K562 (cell line): Measurements from ENCODE around the gene DMD. TPM values are rescaled to one million over a fixed set of nuclear protein-coding genes. Genes with fewer than 3 reads are reported as not detected.

Source experiments
- BRCA1 ChIP-seq, 2 experiments: fragments of 450-650 bp in 1 of 2; sonication (generic) in 1 of 2; formaldehyde crosslinking in 1 of 2; IDR thresholded peaks; 2 replicates each; pipeline versions ENCODE4 v1.5.0 to v1.6.1; 2017 to 2020; ENCODE audit warnings: mild to moderate bottlenecking in 1 of 2, missing genetic modification reagents in 1 of 2
- L3MBTL2 ChIP-seq: fragments of 450-650 bp; IDR thresholded peaks from 2 replicates; pipeline ENCODE4 v1.6.1; 2016; ENCODE audit warnings: mild to moderate bottlenecking, moderate library complexity
- TEAD1 ChIP-seq, 2 experiments: fragments of 450-650 bp in 1 of 2; sonication (generic) in 1 of 2; formaldehyde crosslinking; IDR thresholded peaks; 2 replicates each; pipeline versions ENCODE4 v1.4.0 to v1.8.0; 2020 to 2022; ENCODE audit warnings: mild to moderate bottlenecking in 2 of 2, missing genetic modification reagents in 1 of 2
- TGIF2 ChIP-seq: sonication (generic); formaldehyde crosslinking; IDR thresholded peaks from 2 replicates; pipeline ENCODE4 v1.8.1; 2022; ENCODE audit warnings: mild to moderate bottlenecking, missing genetic modification reagents, moderate library complexity
- ZNF253 ChIP-seq: fragments of 250-450 bp; sonication (Bioruptor Pico); conservative IDR thresholded peaks from 2 replicates; pipeline ENCODE4 v1.6.1; 2021; ENCODE audit warnings: mild to moderate bottlenecking
- ZNF444 ChIP-seq: fragments of 250-450 bp; sonication (Bioruptor Pico); IDR thresholded peaks from 2 replicates; pipeline ENCODE4 v1.4.0; 2020; ENCODE audit warnings: mild to moderate bottlenecking, moderate library complexity
- ZNF696 ChIP-seq: fragments of 250-450 bp; sonication (Bioruptor Pico); conservative IDR thresholded peaks from 2 replicates; pipeline ENCODE4 v1.4.0; 2020; ENCODE audit warnings: mild to moderate bottlenecking, moderate library complexity
- polyA plus RNA-seq, 8 experiments: library from polyadenylated mRNA; depleted of rRNA in 4 of 8; stranded (reverse) in 5 of 8; unstranded in 3 of 8; fragments of >200 nt; fragmentation: Nextera tagmentation in 2 of 8; fragmentation: Illumina TruSeq in 1 of 8; extraction: Ambion mirVana in 2 of 8; extraction: Trizol in 1 of 8; gene quantifications; 2 replicates each; pipeline versions ENCODE4 v1.2.1 to v1.2.3, GENCODE V29; 2011 to 2014; ENCODE audit warnings: inconsistent platforms in 1 of 8, missing spikeins in 1 of 8
- total RNA-seq, 7 experiments: library from RNA; depleted of rRNA in 6 of 7; stranded (reverse); fragments of >200 nt in 6 of 7; fragmentation: Illumina TruSeq in 2 of 7; extraction: Trizol in 2 of 7; gene quantifications; 2 replicates each; pipeline versions ENCODE4 v1.2.1 to v1.2.3, GENCODE V29; 2011 to 2021; ENCODE audit warnings: low replicate concordance in 1 of 7
- TF ChIP-seq, protein P1 (sequence below): fragments of 200-600 bp; sonication (generic); IDR thresholded peaks from one replicate; pipeline ENCODE4 v1.6.1; 2012; ENCODE audit warnings: mild to moderate bottlenecking, low read depth, low read length, inconsistent platforms

The DMD gene
- total and polyA plus RNA-seq, 9 of the 15 experiments (the other 6 are each of a cell fraction or from before 2014, with no cell fraction given) = 3.8 to 20.4 (median 11.4) TPM

DNA sequence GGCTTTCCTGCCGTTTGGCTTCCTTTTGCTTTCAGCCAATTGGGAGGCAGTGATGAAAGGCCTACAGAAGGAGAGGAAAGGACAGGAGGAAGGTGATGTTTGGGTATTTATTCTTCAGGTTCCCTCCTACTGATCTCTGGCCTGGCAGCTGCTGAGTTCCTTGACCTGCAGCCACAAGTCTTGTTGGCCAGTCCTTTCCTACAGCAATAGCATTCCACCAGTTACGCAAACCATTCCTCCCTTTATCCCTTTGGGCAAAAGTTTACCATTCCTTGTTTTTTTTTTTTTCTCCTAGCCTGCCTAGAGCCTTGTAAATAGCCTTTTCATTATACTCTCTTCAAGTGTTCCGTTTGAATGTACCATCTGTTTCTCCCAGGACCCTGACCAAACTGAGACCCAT, 1941.4 kb downstream of the DMD start (continued):
- TF ChIP-seq, protein P1, sequence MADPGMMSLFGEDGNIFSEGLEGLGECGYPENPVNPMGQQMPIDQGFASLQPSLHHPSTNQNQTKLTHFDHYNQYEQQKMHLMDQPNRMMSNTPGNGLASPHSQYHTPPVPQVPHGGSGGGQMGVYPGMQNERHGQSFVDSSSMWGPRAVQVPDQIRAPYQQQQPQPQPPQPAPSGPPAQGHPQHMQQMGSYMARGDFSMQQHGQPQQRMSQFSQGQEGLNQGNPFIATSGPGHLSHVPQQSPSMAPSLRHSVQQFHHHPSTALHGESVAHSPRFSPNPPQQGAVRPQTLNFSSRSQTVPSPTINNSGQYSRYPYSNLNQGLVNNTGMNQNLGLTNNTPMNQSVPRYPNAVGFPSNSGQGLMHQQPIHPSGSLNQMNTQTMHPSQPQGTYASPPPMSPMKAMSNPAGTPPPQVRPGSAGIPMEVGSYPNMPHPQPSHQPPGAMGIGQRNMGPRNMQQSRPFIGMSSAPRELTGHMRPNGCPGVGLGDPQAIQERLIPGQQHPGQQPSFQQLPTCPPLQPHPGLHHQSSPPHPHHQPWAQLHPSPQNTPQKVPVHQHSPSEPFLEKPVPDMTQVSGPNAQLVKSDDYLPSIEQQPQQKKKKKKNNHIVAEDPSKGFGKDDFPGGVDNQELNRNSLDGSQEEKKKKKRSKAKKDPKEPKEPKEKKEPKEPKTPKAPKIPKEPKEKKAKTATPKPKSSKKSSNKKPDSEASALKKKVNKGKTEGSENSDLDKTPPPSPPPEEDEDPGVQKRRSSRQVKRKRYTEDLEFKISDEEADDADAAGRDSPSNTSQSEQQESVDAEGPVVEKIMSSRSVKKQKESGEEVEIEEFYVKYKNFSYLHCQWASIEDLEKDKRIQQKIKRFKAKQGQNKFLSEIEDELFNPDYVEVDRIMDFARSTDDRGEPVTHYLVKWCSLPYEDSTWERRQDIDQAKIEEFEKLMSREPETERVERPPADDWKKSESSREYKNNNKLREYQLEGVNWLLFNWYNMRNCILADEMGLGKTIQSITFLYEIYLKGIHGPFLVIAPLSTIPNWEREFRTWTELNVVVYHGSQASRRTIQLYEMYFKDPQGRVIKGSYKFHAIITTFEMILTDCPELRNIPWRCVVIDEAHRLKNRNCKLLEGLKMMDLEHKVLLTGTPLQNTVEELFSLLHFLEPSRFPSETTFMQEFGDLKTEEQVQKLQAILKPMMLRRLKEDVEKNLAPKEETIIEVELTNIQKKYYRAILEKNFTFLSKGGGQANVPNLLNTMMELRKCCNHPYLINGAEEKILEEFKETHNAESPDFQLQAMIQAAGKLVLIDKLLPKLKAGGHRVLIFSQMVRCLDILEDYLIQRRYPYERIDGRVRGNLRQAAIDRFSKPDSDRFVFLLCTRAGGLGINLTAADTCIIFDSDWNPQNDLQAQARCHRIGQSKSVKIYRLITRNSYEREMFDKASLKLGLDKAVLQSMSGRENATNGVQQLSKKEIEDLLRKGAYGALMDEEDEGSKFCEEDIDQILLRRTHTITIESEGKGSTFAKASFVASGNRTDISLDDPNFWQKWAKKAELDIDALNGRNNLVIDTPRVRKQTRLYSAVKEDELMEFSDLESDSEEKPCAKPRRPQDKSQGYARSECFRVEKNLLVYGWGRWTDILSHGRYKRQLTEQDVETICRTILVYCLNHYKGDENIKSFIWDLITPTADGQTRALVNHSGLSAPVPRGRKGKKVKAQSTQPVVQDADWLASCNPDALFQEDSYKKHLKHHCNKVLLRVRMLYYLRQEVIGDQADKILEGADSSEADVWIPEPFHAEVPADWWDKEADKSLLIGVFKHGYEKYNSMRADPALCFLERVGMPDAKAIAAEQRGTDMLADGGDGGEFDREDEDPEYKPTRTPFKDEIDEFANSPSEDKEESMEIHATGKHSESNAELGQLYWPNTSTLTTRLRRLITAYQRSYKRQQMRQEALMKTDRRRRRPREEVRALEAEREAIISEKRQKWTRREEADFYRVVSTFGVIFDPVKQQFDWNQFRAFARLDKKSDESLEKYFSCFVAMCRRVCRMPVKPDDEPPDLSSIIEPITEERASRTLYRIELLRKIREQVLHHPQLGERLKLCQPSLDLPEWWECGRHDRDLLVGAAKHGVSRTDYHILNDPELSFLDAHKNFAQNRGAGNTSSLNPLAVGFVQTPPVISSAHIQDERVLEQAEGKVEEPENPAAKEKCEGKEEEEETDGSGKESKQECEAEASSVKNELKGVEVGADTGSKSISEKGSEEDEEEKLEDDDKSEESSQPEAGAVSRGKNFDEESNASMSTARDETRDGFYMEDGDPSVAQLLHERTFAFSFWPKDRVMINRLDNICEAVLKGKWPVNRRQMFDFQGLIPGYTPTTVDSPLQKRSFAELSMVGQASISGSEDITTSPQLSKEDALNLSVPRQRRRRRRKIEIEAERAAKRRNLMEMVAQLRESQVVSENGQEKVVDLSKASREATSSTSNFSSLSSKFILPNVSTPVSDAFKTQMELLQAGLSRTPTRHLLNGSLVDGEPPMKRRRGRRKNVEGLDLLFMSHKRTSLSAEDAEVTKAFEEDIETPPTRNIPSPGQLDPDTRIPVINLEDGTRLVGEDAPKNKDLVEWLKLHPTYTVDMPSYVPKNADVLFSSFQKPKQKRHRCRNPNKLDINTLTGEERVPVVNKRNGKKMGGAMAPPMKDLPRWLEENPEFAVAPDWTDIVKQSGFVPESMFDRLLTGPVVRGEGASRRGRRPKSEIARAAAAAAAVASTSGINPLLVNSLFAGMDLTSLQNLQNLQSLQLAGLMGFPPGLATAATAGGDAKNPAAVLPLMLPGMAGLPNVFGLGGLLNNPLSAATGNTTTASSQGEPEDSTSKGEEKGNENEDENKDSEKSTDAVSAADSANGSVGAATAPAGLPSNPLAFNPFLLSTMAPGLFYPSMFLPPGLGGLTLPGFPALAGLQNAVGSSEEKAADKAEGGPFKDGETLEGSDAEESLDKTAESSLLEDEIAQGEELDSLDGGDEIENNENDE = no peak
- TF ChIP-seq ZNF444 (CRISPR knock-in tag) (no peak), ZNF696 (CRISPR knock-in tag) (no peak), ZNF253 (CRISPR knock-in tag) (no peak), TGIF2 (CRISPR knock-in tag) (no peak), TEAD1 (CRISPR knock-in tag; IDR thresholded peaks at IDR 0.05) (no peak), BRCA1 (IDR thresholded peaks at IDR 0.05) (no peak), BRCA1 (CRISPR knock-in tag; IDR thresholded peaks at IDR 0.05) (no peak), L3MBTL2 (no peak)
